IMR-90 (cell line): ENCODE data around the gene CCDC88C. TPM values are rescaled to one million over a fixed set of nuclear protein-coding genes. Genes with fewer than 3 reads are reported as not detected.

Experiments
- ATAC-seq: fragments of 200-7000 bp; cut with Tn5 transposase; 2 replicates; pipeline ENCODE4 v1.9.1; 2020; ENCODE audit warnings: low read depth, mild to moderate bottlenecking, moderate library complexity
- BruUV-seq: library from RNA; stranded (reverse); fragments of 400-500 nt; replicated peaks from 2 replicates; lab custom pipeline; 2021; lab: Mats Ljungman, UMichigan
- CTCF ChIA-PET: fragments of 300-600 bp; formaldehyde crosslinking; extraction: SDS; loops from one replicate; lab custom pipeline; 2021; ENCODE audit warnings: antibody characterized with exemption; lab: Yijun Ruan, JAX
- POLR2A ChIA-PET: fragments of 300-600 bp; sonication (Branson Sonifier 250); formaldehyde crosslinking; loops from one replicate; lab custom pipeline; 2022; ENCODE audit warnings: antibody characterized with exemption; ENCODE audit not compliant: unreplicated experiment; lab: Charles Lee
- DNase-seq: peaks from one replicate; pipeline ENCODE4 v3.0.0; 2013
- H2AFZ ChIP-seq: replicated peaks from 2 replicates; pipeline ENCODE3; 2013; ENCODE audit warnings: low read length, mild to moderate bottlenecking; ENCODE audit not compliant: poor library complexity
- H2AK5ac ChIP-seq: 2 replicates; pipeline ENCODE4 v1.6.1; 2013; ENCODE audit warnings: low read depth, low read length, inconsistent platforms
- H2AK9ac ChIP-seq: replicated peaks from 2 replicates; pipeline ENCODE3; 2013; ENCODE audit warnings: mild to moderate bottlenecking, low read depth, low read length, moderate library complexity; ENCODE audit not compliant: poor library complexity
- H2BK120ac ChIP-seq: 2 replicates; pipeline ENCODE4 v1.6.1; 2013; ENCODE audit warnings: low read depth, low read length, inconsistent platforms
- H2BK15ac ChIP-seq: 3 replicates; pipeline ENCODE4 v1.6.1; 2013; ENCODE audit warnings: low read depth, low read length, inconsistent platforms
- H2BK20ac ChIP-seq: 2 replicates; pipeline ENCODE4 v1.6.1; 2013; ENCODE audit warnings: low read depth, mild to moderate bottlenecking, inconsistent platforms, low read length, moderate library complexity
- H2BK5ac ChIP-seq: 2 replicates; pipeline ENCODE4 v1.6.1; 2013; ENCODE audit warnings: mild to moderate bottlenecking, low read depth, low read length, inconsistent platforms; ENCODE audit not compliant: poor library complexity, severe bottlenecking
- H3K14ac ChIP-seq: replicated peaks from 2 replicates; pipeline ENCODE4 v1.6.1; 2013; ENCODE audit warnings: low read depth, low read length, inconsistent platforms
- H3K18ac ChIP-seq: 2 replicates; pipeline ENCODE4 v1.6.1; 2013; ENCODE audit warnings: low read depth, low read length, control low read depth
- H3K23ac ChIP-seq: 2 replicates; pipeline ENCODE4 v1.6.1; 2013; ENCODE audit warnings: low read depth, low read length, inconsistent platforms
- H3K27ac ChIP-seq: 2 replicates; pipeline ENCODE4 v1.5.1; 2013; ENCODE audit warnings: mild to moderate bottlenecking, control low read depth, low read length; ENCODE audit not compliant: insufficient read depth
- H3K27me3 ChIP-seq: 2 replicates; pipeline ENCODE4 v1.6.1; 2013; ENCODE audit warnings: low read length; ENCODE audit not compliant: control insufficient read depth, insufficient read depth
- H3K36me3 ChIP-seq: 2 replicates; pipeline ENCODE4 v1.6.1; 2013; ENCODE audit warnings: low read length, mixed read lengths; ENCODE audit not compliant: control insufficient read depth, insufficient read depth
- H3K4ac ChIP-seq: 2 replicates; pipeline ENCODE4 v1.6.1; 2013; ENCODE audit warnings: low read depth, low read length, inconsistent platforms
- H3K4me1 ChIP-seq: 2 replicates; pipeline ENCODE4 v1.6.1; 2013; ENCODE audit warnings: low read length, mixed read lengths; ENCODE audit not compliant: control insufficient read depth, insufficient read depth
- H3K4me2 ChIP-seq: 2 replicates; pipeline ENCODE4 v1.6.1; 2013; ENCODE audit warnings: low read depth, mild to moderate bottlenecking, control low read depth, low read length, moderate library complexity
- H3K4me3 ChIP-seq: 2 replicates; pipeline ENCODE4 v1.5.1; 2013; ENCODE audit warnings: low read depth, mild to moderate bottlenecking, control low read depth, low read length, moderate library complexity; ENCODE audit not compliant: insufficient read depth
- H3K56ac ChIP-seq: 2 replicates; pipeline ENCODE4 v1.6.1; 2013; ENCODE audit warnings: low read length, inconsistent platforms; ENCODE audit not compliant: insufficient read depth; ENCODE audit errors: extremely low read depth
- H3K79me1 ChIP-seq, 2 experiments: 2 replicates each; pipeline ENCODE4 v1.6.1; 2013; ENCODE audit warnings: low read length in 2 of 2, inconsistent platforms in 1 of 2, low read depth in 1 of 2
- H3K9ac ChIP-seq: 2 replicates; pipeline ENCODE4 v1.6.1; 2013; ENCODE audit warnings: low read depth, low read length, control low read depth
- H3K9me1 ChIP-seq: 2 replicates; pipeline ENCODE4 v1.6.1; 2013; ENCODE audit warnings: low read length, inconsistent platforms; ENCODE audit not compliant: insufficient read depth
- H3K9me3 ChIP-seq: 2 replicates; pipeline ENCODE4 v1.6.1; 2013; ENCODE audit warnings: low read length; ENCODE audit not compliant: control insufficient read depth, insufficient read depth
- H4K20me1 ChIP-seq: 2 replicates; pipeline ENCODE4 v1.6.1; 2013; ENCODE audit warnings: low read length, inconsistent platforms; ENCODE audit not compliant: insufficient read depth
- H4K5ac ChIP-seq: 2 replicates; pipeline ENCODE4 v1.6.1; 2013; ENCODE audit warnings: mild to moderate bottlenecking, low read depth, low read length, control low read depth
- H4K8ac ChIP-seq, 2 experiments: 2 replicates each; pipeline ENCODE4 v1.6.1; 2013; ENCODE audit warnings: low read depth in 2 of 2, low read length in 2 of 2, control low read depth in 1 of 2, inconsistent platforms in 1 of 2
- H4K91ac ChIP-seq: 2 replicates; pipeline ENCODE4 v1.6.1; 2013; ENCODE audit warnings: low read depth, low read length, inconsistent platforms; ENCODE audit not compliant: insufficient read depth
- BHLHE40 ChIP-seq: fragments of 150-350 bp; IDR thresholded peaks from 2 replicates; pipeline ENCODE4 v1.6.1; 2016; ENCODE audit warnings: mild to moderate bottlenecking, low read depth, low read length
- CEBPB ChIP-seq: IDR thresholded peaks from 2 replicates; pipeline ENCODE4 v1.6.1; 2012; ENCODE audit warnings: low read depth, low read length, improper control_type of control experiment
- CHD1 ChIP-seq: IDR thresholded peaks from 2 replicates; pipeline ENCODE4 v1.6.1; 2012; ENCODE audit warnings: low read depth, low read length, improper control_type of control experiment
- CTCF ChIP-seq: conservative IDR thresholded peaks from 2 replicates; pipeline ENCODE4 v1.5.1; 2012; ENCODE audit warnings: mild to moderate bottlenecking, low read depth, low read length, improper control_type of control experiment
- ELK1 ChIP-seq: fragments of 150-350 bp; IDR thresholded peaks from 2 replicates; pipeline ENCODE4 v1.6.1; 2016; ENCODE audit warnings: low read depth, mild to moderate bottlenecking, low read length, moderate library complexity, borderline replicate concordance
- FOS ChIP-seq: fragments of 150-350 bp; IDR thresholded peaks from 2 replicates; pipeline ENCODE4 v1.6.1; 2016; ENCODE audit warnings: low read depth, low read length
- MAFK ChIP-seq: IDR thresholded peaks from 2 replicates; pipeline ENCODE4 v1.6.1; 2012; ENCODE audit warnings: low read depth, low read length, improper control_type of control experiment
- MAZ ChIP-seq: IDR thresholded peaks from 2 replicates; pipeline ENCODE4 v1.6.1; 2012; ENCODE audit warnings: low read depth, mild to moderate bottlenecking, low read length, improper control_type of control experiment, moderate library complexity, borderline replicate concordance
- MXI1 ChIP-seq: IDR thresholded peaks from 2 replicates; pipeline ENCODE4 v1.6.1; 2012; ENCODE audit warnings: low read depth, mild to moderate bottlenecking, low read length, moderate library complexity, borderline replicate concordance
- NFE2L2 ChIP-seq: fragments of 150-350 bp; IDR thresholded peaks from 2 replicates; pipeline ENCODE4 v1.6.1; 2016; ENCODE audit warnings: low read depth, mild to moderate bottlenecking, low read length
- POLR2A ChIP-seq: IDR thresholded peaks from 2 replicates; pipeline ENCODE4 v1.6.1; 2012; ENCODE audit warnings: mild to moderate bottlenecking, low read depth, low read length
- RAD21 ChIP-seq: IDR thresholded peaks from 2 replicates; pipeline ENCODE4 v1.6.1; 2012; ENCODE audit warnings: low read length, improper control_type of control experiment
- RCOR1 ChIP-seq: IDR thresholded peaks from 2 replicates; pipeline ENCODE4 v1.6.1; 2012; ENCODE audit warnings: mild to moderate bottlenecking, low read length, improper control_type of control experiment; ENCODE audit not compliant: insufficient replicate concordance
- RFX5 ChIP-seq: IDR thresholded peaks from 2 replicates; pipeline ENCODE4 v1.8.0; 2012; ENCODE audit warnings: low read depth, mild to moderate bottlenecking, low read length, moderate library complexity
- SMC3 ChIP-seq: fragments of 150-350 bp; IDR thresholded peaks from 2 replicates; pipeline ENCODE4 v1.6.1; 2016; ENCODE audit warnings: low read depth, mild to moderate bottlenecking, antibody characterized with exemption, low read length, moderate library complexity
- USF2 ChIP-seq: fragments of 150-350 bp; IDR thresholded peaks from 2 replicates; pipeline ENCODE4 v1.6.1; 2017; ENCODE audit warnings: mild to moderate bottlenecking, antibody characterized with exemption, low read length, low read depth
- WGBS, 2 experiments: methylation state at CpG; one replicate each; pipeline versions ENCODE4 v1.1.5 to v1.1.7; 2013; ENCODE audit warnings: missing lambda C conversion rate in 2 of 2; ENCODE audit not compliant: insufficient read length in 1 of 2; ENCODE audit errors: extremely low coverage in 2 of 2; 5-methylcytosine and 5-hydroxymethylcytosine counted together
- dilution Hi-C: fragments of 300-500 bp; cut with HindIII; formaldehyde crosslinking; loops from one replicate; pipeline ENCODE4 v1.14.3; 2018; ENCODE audit warnings: low sequenced_read_pairs; ENCODE audit not compliant: unreplicated experiment
- in situ Hi-C: fragments of 300-500 bp; cut with MboI; formaldehyde crosslinking; loops from 3 replicates; pipeline ENCODE4 v1.14.3; 2019; ENCODE audit warnings: low sequenced_read_pairs, inconsistent platforms, mixed read lengths
- intact Hi-C: fragments of 100-400 bp; cut with micrococcal nuclease; formaldehyde crosslinking; loops from 2 replicates; pipeline ENCODE4 v1.10.0; 2022
- polyA plus RNA-seq, 3 experiments: library from polyadenylated mRNA; depleted of rRNA; stranded (reverse); fragments of >200 nt; gene quantifications; 2 replicates each; pipeline ENCODE4 v1.2.3, GENCODE V29; 2012; ENCODE audit warnings: low replicate concordance in 1 of 3
- total RNA-seq: library from RNA; depleted of rRNA; stranded (reverse); fragments of >200 nt; gene quantifications from 2 replicates; pipeline ENCODE4 v1.2.3, GENCODE V29; 2012

Gene CCDC88C
- total and polyA plus RNA-seq, 2 of the 4 experiments (the other 2 are of a cell fraction), result 0.17 to 0.18 TPM

- Histone ChIP-seq H4K91ac (no peak overlapping the region), H2BK15ac (no peak overlapping the region), H4K8ac (no peak overlapping the region), H3K18ac (no peak overlapping the region), H3K4me3 (no peak overlapping the region), H3K4me1 (no peaks in the 10 kb centered on the region), H4K5ac (no peak overlapping the region), H3K27me3 (peaks cover 24% of the 10 kb centered on the region), H3K79me1 (no peaks in the 10 kb centered on the region), H3K9ac (no peak overlapping the region), H2BK20ac (no peak overlapping the region), H3K27ac (no peak overlapping the region), H2BK5ac (no peak overlapping the region), H2AFZ (no peak overlapping the region), H3K56ac (no peak overlapping the region), H3K4me2 (no peak overlapping the region), H3K14ac (no peak overlapping the region), H2AK5ac (no peak overlapping the region), H3K9me3 (no peaks in the 10 kb centered on the region), H3K36me3 (no peaks in the 10 kb centered on the region), H2AK9ac (no peak overlapping the region), H3K4ac (no peak overlapping the region), H4K20me1 (no peaks in the 10 kb centered on the region), H3K9me1 (no peaks in the 10 kb centered on the region), H3K23ac (no peak overlapping the region), H2BK120ac (no peak overlapping the region)
- intact Hi-C loops, result loop anchor here (1.0 kb wide), 1 partner anchor 96 kb away; no protein-coding TSS in a partner anchor
- ChIA-PET POLR2A (no interaction called here), CTCF (no interaction called here)
- dilution Hi-C loops, result no loop called here
- no peak for DNase-seq
- ATAC-seq, result no peak
- BruUV-seq, result no TSS peak
- no CpG with 5 or more reads among the region's 6 CpGs for WGBS, 2 experiments
- TF ChIP-seq RFX5 (no peak), CEBPB (no peak), RCOR1 (no peak), RAD21 (no peak), ELK1 (no peak), FOS (no peak), SMC3 (no peak), USF2 (no peak), CHD1 (no peak), CTCF (no peak), NFE2L2 (no peak), MAFK (no peak), POLR2A (no peak), BHLHE40 (no peak), MAZ (no peak), MXI1 (no peak)
- in situ Hi-C loops, result loop anchor here (10.0 kb wide), 1 partner anchor 102 kb away; no protein-coding TSS in a partner anchor
These were observed 95.0 kb downstream of the CCDC88C start for GRCh38 chr14:91322623-91323022.
